ENCODE results near the gene KRCC1. TPM values are rescaled to one million over a fixed set of nuclear protein-coding genes. Genes with fewer than 3 reads are reported as not detected.
A peak's percentile ranks its signal among the peaks of the same experiment; 100 is the strongest.

The KRCC1 gene
- total RNA-seq = 17.6 TPM

GRCh38 chr2:88055371-88056128 lies at the start of gene KRCC1:
KRCC1 (minus strand) TSS chr2:88055783; CDS start chr2:88028563, 27,220 bp downstream.
- DNase-seq = peak; percentile 95

DNA sequence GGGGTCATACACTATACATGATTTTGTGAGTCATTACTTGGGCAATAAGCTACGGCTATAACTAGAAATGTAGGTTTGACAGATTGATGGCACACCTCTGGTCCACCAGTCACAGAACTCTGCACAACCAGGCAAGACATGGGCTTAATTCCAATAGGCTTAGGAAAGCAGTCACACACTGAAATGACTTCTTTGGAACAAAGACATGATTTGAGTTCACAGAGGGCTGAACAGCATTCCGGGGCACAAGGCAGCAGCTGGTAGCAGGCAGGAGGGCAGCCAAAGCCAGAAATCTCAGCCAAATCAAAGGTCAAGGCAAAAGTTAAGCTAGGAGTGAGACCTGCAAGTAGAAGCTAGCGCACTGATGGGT lies 44.9 kb upstream of the KRCC1 start:
- DNase-seq = no peak

- DNase-seq = no peak
These were observed 44.4 kb upstream of the KRCC1 start for GRCh38 chr2:88099798-88100488.

GRCh38 chr2:88098558-88098900 lies 42.9 kb upstream of the KRCC1 start:
- DNase-seq = no peak

GRCh38 chr2:88097891-88098557 lies 42.4 kb upstream of the KRCC1 start:
- no peak for DNase-seq

DNA sequence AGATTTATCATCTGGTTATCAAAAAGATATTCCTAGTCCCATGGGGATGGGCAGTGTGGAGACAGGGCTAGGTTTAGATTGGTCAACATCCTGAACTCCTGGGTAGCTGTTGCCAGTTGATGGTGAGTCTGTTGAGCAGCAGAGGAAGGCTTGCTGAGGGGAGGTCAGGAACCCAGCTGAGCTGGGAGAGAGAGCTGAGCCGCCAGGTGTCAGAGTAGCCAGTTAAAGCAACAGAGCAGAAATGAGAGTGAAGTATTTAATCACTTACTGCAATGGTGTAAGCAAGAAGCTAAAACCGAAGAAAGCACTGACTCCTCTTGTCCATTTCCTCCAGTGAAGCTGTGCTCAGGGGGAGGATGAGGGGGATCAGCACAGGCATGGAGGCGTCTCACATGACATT lies 41.6 kb upstream of the KRCC1 start:
- DNase-seq = no peak

DNA sequence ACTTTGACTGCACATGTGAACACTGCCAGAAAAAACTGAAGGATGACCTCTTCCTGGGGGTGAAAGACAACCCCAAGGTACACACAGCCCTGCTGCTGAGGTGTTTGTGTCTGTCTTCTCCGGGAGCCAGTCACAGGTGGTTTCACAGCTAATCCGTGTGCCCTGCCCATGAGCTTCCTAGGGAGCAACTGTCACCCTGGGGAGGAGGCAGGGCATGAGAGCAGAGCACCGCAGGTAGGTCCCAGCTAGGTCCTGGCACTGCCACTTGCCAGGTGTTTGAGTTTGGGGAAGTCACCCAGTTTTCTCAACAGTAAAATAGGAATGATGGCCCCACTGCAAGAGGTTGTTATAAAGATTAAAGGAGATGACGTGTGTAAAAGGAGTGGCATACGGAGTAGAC lies 41.1 kb upstream of the KRCC1 start:
- DNase-seq = no peak

- DNase-seq = no peak
These were observed 39.4 kb upstream of the KRCC1 start for GRCh38 chr2:88095022-88095421.

- DNase-seq = no peak
These were observed 37.2 kb upstream of the KRCC1 start for GRCh38 chr2:88092773-88093172.

DNA sequence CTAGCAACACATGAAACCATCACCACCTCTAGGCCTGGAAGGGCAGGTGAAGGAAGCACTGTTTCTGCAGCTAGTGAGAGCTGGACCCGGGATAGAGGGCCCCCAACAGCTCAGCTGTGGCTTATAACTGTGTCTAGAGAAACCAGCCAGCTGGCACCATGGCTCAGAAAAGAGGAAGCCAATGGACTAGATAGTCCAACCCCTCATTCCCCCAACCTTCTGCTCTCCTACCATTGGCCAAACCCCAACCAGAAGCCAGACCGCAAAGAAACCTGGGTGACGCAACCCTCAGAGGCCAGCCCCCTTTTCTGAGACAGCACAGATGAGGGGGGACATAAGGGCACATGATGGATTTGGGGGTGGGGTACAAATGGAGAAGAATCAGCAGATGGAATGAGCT lies 36.4 kb upstream of the KRCC1 start:
- no peak for DNase-seq

DNA sequence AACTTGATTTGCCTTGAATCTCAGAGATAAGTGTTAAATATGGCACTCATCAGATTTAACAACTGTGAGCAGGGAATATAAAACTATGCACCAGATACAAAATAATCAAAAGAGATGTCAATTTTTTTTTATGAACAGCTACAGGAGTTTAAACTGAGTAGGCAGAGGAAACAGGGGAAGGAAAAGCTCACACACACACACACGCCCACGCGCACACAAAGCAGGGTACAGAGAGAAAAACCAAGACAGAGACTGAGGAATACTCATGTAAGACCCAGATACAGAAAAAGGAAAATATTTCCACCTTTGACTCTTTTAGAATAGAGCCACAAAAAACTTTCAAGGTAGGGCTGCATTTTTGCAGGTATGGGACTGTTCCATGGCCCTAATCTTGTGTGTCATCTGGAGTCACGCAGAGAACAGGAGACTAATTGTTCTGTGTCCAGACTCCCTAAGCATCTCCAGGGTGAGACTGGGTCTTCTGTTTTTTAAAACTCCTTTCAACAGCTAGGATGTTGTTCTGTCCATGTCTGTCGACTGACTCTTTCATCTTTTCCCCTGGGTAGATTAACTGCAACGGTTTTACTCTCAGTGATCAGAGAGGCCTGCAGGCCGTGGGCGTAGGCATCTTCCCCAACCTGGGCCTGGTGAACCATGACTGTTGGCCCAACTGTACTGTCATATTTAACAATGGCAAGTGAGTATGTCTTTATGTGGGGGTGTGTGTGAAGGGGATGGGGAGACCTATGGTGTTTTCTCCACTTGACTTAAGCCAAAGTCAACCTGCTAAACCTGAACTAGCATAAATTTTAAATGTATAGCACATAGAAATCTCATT lies 35.1 kb upstream of the KRCC1 start:
- peak; percentile 28 for DNase-seq

- DNase-seq = no peak
These were observed 33.4 kb upstream of the KRCC1 start for GRCh38 chr2:88088999-88089398.

DNA sequence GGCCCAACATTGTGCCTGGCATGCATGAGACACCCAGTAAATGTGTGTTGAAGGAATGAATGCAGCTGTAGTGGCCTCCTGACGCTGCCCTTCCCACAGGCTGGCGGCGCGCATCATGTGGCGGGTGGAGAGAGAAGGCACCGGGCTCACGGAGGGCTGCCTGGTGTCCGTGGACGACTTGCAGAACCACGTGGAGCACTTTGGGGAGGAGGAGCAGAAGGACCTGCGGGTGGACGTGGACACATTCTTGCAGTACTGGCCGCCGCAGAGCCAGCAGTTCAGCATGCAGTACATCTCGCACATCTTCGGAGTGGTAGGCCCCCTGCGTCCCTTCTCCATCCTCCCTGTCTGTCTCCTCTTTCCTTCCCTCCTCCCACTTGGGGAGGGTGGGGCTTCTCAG lies 32.2 kb upstream of the KRCC1 start:
- DNase-seq = no peak

- DNase-seq = no peak
These were observed 31.5 kb upstream of the KRCC1 start for GRCh38 chr2:88087073-88087472.

DNA sequence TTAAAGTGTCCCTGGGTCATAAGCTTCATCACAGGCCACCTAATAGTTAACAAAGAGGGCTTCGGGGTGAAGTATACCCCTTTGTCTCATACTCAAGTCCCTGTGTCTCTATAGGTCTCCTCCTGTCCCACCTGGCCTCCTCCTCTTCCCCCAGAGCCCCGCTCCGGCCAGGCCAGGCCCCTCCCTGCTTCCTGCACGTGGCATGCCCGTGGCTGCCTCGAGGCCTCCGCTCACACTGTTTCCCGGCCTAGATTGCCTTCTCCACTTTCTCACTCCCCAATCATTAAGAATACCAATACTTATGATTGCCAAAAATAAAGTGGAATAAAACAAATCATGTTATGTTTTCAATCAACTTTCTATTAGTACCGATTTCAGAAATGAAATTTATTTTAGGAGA lies 30.8 kb upstream of the KRCC1 start:
- DNase-seq = no peak

GRCh38 chr2:88085602-88086001 lies 30.0 kb upstream of the KRCC1 start:
- no peak for DNase-seq

DNA sequence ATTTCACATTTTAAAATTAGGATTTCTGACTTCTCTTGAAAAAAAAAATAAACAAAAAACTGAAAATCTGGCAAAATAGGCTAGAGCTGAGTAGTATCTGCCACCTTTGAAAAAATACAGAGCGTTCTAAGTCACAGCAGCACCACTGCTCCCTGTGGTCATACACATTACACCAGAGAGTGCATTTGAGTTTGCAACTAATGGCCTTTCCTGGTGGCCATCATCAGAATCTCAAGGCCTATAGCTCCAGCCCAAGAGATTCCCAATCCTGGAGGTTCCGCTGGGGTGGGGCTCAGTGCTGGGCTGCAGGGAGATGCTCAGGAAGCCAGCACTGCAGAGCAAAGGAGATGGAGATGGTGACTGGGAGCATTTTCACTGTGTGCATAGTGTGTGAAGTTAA lies 29.5 kb upstream of the KRCC1 start:
- no peak for DNase-seq

DNA sequence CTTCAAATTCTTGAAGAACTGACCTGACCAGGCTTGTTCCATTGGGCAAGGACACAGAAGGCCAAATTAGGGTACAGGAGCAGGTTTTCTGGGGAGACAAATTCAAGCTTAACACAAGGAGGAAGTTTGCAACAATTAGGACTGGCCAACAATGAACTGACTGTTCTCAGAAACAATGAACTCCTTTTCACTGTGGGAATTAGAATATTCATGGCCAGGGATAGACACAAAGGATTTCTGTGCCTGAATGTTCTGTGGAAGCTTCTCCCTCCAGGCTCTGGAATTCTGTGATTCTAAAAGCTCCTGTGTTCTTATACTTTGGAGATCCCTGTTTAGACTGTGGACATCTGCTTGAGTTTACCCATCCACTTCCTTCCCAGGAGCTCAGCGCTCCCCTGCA lies 27.2 kb upstream of the KRCC1 start:
- DNase-seq = no peak

DNA sequence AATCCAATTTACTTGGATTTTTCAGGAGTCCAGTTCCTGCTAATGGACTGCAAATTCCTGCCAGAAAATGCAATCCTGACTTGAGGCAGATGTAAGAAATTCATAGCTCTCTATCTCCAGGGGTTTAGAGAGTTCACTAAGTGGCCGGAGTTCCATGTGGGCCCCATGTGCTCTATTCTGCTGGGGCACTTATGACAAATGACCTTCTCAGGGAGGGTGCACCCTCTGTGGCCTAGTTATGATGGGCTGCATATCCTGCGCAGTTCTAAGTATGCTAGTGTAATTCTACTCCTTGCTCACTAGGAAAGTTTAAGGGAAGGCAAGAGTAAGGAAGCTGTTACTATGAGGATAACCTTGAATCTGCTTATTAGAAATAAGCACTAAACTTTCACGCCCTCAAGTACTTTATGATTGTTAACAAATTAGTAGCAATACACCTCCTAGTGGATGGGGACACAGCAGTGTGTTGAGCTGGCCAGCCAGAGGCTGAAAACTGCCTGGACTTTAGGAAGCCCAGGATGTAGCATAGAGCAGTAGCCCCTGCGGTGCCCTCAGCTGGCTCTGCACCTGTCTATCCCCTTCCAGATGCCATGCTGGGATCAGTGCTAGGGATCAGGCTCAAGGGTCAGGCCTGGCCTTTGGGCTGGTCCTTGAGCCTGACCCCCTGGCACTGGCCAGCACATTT lies 26.5 kb upstream of the KRCC1 start:
- no peak for DNase-seq

DNA sequence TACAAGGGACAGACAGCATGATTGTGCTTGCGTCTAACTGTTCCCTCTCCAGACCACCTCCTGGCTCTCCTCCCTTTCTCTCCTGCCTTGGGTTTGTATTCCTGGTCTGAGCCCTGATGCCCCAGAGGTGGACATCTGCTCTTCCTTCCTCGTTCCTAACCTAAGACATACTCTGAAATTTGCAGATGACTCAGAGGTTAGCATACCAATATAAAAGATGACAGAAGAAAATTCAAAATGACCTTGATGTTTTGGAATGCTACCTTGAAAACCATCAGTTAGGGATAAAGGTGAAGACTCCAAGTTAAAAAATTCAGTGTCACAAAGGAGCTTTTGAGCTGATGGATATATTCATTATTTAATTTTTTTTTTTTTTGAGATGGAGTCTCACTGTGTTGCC lies 25.0 kb upstream of the KRCC1 start:
- no peak for DNase-seq

DNA sequence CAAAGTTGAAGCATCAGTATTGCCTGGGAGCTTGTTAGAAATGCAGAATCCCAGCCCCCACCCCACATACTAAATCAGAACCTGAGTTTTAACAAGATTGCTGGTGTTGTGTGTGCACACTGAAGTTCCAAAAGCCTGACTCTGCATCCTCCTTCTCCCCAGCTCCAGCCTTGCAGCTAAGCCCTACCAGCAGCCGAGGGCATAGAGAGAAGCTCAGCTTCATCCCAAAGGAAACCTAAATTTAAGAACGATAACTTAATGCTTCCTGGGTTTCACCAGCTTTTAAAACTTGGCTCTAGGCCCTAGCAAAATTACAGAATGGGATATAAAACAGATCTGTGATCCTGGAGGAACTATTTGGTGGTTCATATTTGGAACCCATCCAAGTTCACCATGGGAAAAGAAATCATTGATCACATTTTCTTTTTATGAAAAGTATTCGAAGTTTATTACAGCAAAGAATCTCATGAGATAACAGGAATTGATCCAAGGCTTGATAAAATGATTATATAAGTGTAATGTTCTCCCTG lies 23.1 kb upstream of the KRCC1 start:
- DNase-seq = no peak

GRCh38 chr2:88077080-88077479 lies 21.5 kb upstream of the KRCC1 start:
- DNase-seq = no peak
